ACC112 (cell line): ENCODE results near the gene HRH1.

Experiments used
- H2AFZ ChIP-seq: fragments of 200-600 bp; sonication (generic); one replicate; pipeline ENCODE4 v1.6.0; 2017; ENCODE audit warnings: antibody characterized with exemption, low read length; ENCODE audit not compliant: unreplicated experiment
- H3K27ac ChIP-seq: fragments of 200-600 bp; sonication (generic); 2 replicates; pipeline ENCODE4 v1.5.1; 2014; ENCODE audit warnings: low read depth, mild to moderate bottlenecking, antibody characterized with exemption, low read length, moderate library complexity
- H3K27me3 ChIP-seq: fragments of 200-600 bp; sonication (generic); 2 replicates; pipeline ENCODE4 v1.6.1; 2014; ENCODE audit warnings: mild to moderate bottlenecking, antibody characterized with exemption, low read length, moderate library complexity, mixed read lengths; ENCODE audit not compliant: insufficient read depth
- H3K36me3 ChIP-seq: fragments of 200-600 bp; sonication (generic); 2 replicates; pipeline ENCODE4 v1.6.1; 2016; ENCODE audit warnings: mild to moderate bottlenecking, antibody characterized with exemption, low read length, moderate library complexity, mixed read lengths; ENCODE audit not compliant: insufficient read depth
- H3K4me1 ChIP-seq: fragments of 200-600 bp; sonication (generic); one replicate; pipeline ENCODE4 v1.6.1; 2016; ENCODE audit warnings: low read length, mixed read lengths; ENCODE audit not compliant: insufficient read depth, unreplicated experiment, control insufficient read depth
- H3K4me3 ChIP-seq: fragments of 200-600 bp; sonication (generic); 2 replicates; pipeline ENCODE4 v1.5.1; 2014; ENCODE audit warnings: mild to moderate bottlenecking, low read depth, low read length
- H3K79me2 ChIP-seq: fragments of 200-600 bp; sonication (generic); one replicate; pipeline ENCODE4 v1.6.0; 2016; ENCODE audit warnings: low read length; ENCODE audit not compliant: control insufficient read depth, unreplicated experiment, insufficient read depth

The HRH1 gene

DNA sequence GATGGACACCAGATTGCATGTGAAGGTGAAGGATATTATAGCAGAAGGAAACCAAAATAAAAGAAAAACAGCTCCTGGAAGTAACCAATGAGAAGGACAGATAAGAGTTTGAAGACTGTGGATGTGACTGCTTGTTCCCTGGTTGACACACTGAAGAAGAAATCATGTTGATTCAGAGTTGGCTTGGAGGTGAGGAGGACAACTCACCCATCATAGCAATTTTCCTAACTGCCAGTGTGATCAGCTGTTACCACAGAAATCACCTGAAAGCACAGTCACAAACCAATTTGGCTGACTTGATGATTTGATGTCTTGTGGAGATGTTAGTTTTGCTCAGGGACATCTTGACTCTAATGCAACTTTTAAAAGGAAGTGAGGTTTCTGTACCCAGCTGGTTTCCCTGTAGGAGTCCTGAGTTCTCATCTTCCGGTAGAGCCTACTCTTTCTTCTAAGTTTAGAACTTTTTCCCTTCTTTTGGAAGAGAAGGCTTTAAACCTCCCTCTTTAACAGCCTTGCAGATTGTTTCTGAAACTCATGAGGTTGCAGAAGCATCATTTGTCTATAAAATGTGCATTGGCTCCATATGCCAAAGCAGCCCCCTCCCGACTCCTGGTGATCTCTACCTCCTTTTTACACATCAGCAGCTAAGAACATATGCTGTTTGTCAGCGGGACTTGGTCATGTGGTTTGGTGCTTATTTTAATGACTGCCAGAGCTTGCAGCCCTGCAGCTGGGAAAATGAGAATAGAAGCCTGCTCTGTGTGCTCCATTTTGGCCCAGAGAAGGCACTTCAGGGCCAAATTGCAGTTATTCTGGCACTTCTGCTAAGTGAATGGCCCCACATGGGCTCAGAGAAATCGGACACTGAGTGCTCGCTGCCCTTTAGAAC, 128.2 kb downstream of the HRH1 start:
- H3K36me3 ChIP-seq = peaks cover 14% of the 10 kb centered on the region
- no peak overlapping the region for H3K27ac ChIP-seq
- H3K4me3 ChIP-seq = no peak overlapping the region
- H3K79me2 ChIP-seq = peaks cover 53% of the 10 kb centered on the region
- no peak overlapping the region for H2AFZ ChIP-seq
- peaks cover 28% of the 10 kb centered on the region for H3K4me1 ChIP-seq
- H3K27me3 ChIP-seq = no peaks in the 10 kb centered on the region

DNA sequence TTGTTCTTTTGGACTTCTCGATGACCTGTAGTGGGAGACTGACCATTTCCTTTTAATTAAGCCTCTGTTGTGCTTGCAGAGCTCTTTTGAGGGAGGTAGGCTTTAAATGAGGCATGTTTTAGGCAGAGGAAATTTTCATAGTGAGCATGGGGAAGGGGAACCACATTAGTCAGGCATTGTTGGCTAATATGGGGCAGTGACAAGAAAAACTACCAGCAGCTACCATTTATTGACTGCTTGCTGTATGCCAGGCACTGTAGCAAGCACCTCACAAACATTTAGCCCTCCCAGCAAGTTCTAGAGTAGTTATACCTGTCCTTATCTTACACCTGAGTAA, 128.8 kb downstream of the HRH1 start:
- peaks cover 14% of the 10 kb centered on the region for H3K36me3 ChIP-seq
- peaks cover 53% of the 10 kb centered on the region for H3K79me2 ChIP-seq
- no peak overlapping the region for H2AFZ ChIP-seq
- H3K27ac ChIP-seq = no peak overlapping the region
- no peaks in the 10 kb centered on the region for H3K27me3 ChIP-seq
- no peak overlapping the region for H3K4me3 ChIP-seq
- H3K4me1 ChIP-seq = peaks cover 34% of the 10 kb centered on the region

DNA sequence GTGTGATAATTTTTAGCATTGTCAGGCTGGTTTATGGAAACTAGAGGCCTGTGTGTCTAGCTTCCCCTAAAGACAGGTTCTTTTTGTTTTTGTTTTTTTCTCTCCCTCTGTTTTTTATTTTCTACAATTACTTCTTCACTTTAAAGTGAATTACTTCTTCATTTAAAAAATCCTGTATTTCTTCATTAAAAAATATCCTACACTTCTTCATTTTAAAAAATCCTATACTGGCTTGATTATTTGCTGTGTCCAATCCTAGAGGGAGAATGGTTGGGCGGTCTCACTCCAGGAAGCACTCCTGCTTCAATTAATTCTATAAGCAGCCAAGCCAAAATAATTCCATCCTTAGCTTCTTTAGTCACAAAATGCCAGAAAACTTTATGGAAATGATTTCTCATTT, 129.7 kb downstream of the HRH1 start:
- Histone ChIP-seq H3K27me3 (no peaks in the 10 kb centered on the region), H3K4me3 (no peak overlapping the region), H2AFZ (no peak overlapping the region), H3K4me1 (peaks cover 35% of the 10 kb centered on the region), H3K79me2 (peaks cover 53% of the 10 kb centered on the region), H3K36me3 (peaks cover 14% of the 10 kb centered on the region), H3K27ac (no peak overlapping the region)

DNA sequence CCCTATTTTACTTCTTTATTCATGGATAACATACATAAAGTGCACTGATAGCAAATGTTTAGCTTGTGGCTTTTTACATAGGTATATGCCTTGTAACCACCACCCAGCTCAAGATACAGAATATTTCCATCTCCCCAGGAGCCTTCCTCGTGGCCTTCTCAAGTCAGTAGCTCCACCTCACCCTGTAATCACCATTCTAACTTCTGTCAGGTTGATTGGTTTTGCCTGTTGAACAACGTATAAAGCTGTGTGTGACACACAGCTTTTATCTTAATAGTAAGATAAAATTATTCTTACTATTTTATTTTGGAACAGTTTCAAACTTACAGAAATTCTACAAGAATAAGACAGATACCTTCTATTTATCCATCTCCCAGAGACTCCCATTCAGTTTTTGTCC, 131.2 kb downstream of the HRH1 start:
- Histone ChIP-seq H3K4me1 (peaks cover 38% of the 10 kb centered on the region), H3K4me3 (no peak overlapping the region), H3K79me2 (peaks cover 42% of the 10 kb centered on the region)

DNA sequence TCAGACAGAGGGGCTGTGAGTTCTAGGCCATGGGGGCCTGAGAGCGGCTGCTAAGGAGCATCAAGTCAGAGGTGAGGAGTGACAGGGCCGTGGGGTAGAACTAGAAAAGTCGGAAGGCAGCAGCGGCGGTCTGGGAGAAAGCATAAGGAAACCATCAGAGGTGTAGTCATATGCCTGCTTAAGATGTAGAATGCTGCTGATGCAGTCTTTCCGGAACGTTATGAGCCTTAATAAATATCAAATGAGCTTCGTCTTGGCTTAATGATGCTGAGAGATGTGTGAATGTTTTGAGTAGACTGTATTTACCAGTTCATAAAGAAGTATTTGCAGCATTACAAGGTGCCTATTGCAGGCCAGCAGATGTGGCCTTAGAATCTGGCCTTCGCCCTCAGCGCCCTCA, 133.1 kb downstream of the HRH1 start:
- peak overlapping the region; percentile 96 for H3K27ac ChIP-seq

More for the DNA sequence above, 131.2 kb downstream of the HRH1 start:
- H3K27ac ChIP-seq = peak overlapping the region; percentile 22; the same call in 1 of the 2 replicates
- peaks cover 11% of the 10 kb centered on the region; the same call in 1 of the 2 replicates for H3K36me3 ChIP-seq
- no peak overlapping the region for H2AFZ ChIP-seq
- no peaks in the 10 kb centered on the region for H3K27me3 ChIP-seq

DNA sequence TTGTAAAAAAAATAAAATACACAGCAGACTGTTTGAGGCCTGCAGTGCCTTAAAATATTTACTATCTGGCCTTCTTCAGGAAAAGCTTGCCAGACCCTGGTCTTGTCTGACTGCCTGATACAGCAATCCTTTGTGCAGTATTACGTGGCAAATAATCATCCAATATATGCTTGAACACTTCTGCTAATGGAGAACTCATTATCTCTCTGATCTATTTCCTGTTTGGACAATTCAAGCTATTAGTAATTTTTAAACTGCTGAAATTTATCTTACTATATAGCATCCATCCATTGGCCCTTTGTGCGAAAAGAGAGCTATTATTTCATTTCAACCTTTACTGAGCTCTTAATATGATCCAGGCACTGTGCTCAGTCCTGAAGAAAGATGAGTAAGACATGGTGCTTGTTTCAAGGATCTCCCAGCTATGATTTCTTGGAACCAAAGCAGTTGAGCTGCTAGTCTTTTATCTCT, 133.8 kb downstream of the HRH1 start:
- Histone ChIP-seq H3K79me2 (peaks cover 38% of the 10 kb centered on the region), H3K27ac (peak overlapping the region; percentile 96), H3K4me1 (peaks cover 54% of the 10 kb centered on the region), H2AFZ (no peak overlapping the region), H3K36me3 (peaks cover 6% of the 10 kb centered on the region; the same call in 1 of the 2 replicates), H3K27me3 (no peaks in the 10 kb centered on the region), H3K4me3 (peak overlapping the region; percentile 27)

More for the DNA sequence above, 133.1 kb downstream of the HRH1 start:
- H3K79me2 ChIP-seq = peaks cover 37% of the 10 kb centered on the region
- peaks cover 6% of the 10 kb centered on the region; the same call in 1 of the 2 replicates for H3K36me3 ChIP-seq
- H3K4me1 ChIP-seq = peaks cover 54% of the 10 kb centered on the region
- no peak overlapping the region for H2AFZ ChIP-seq
- no peaks in the 10 kb centered on the region for H3K27me3 ChIP-seq
- peak overlapping the region; percentile 27 for H3K4me3 ChIP-seq

DNA sequence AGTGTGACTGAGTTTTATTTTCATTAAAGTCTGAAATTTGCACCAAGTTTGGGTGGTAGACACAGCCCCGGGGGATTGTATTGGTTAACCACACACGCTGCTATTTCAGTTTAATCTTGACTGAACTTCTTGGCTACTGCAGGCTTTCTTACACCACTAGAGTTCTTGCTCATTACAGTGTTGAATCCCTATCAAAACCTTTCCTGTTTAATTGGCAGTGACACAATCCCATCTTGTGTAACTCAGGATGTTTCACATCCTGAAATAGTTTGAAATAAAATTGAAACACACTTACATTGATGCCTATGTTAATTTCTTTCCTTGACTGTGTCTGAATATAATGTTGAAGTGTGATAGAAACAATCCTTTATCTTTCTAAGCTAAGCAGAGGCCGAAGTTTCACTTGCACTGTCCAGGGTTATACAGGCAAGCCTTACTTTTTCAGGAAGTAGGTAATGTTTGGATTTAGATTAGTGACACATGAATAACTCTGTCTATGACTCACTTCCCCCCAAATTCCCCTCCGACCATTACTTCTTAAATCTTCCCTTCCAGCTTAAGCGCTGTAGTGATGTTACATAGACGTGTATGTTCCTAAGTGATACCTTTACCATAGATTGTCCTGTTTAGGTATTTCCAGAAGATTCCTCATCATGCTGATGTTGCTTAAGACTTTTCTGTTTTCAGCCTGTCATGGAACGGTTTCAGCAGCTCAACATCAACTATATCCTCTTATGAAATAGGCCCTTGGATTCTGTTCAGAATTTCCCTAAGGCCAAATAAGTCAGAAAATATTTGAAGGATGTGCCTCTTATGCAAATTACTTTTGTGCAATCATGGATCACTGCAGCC, 134.7 kb downstream of the HRH1 start:
- Histone ChIP-seq H3K36me3 (peaks cover 3% of the 10 kb centered on the region; the same call in 1 of the 2 replicates), H3K4me1 (peaks cover 54% of the 10 kb centered on the region), H2AFZ (no peak overlapping the region), H3K27me3 (no peaks in the 10 kb centered on the region), H3K4me3 (peak overlapping the region; percentile 64), H3K79me2 (peaks cover 33% of the 10 kb centered on the region), H3K27ac (peak overlapping the region; percentile 96)

DNA sequence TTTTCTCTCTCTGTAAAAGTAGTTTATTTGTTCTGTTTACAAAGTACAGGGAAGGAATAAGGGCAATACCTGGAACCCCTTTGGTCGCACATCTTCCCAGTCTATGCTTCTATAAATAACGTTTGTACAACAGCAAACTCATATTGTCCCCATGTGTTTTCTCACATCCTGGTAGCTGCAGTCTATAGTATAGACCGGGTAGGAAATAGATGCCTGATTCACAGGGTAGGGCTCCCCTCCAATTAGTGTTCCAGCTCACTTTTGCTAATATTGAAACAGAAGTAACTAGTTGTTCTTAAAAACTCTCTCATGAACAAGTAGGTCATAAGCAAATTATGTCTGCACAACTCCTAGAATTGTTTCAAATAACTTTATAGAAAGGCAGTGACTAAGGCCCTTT, 135.6 kb downstream of the HRH1 start:
- Histone ChIP-seq H3K27ac (peak overlapping the region; percentile 96), H3K4me1 (peaks cover 54% of the 10 kb centered on the region), H3K79me2 (peaks cover 33% of the 10 kb centered on the region), H3K27me3 (no peaks in the 10 kb centered on the region), H2AFZ (no peak overlapping the region), H3K36me3 (peaks cover 3% of the 10 kb centered on the region; the same call in 1 of the 2 replicates), H3K4me3 (peak overlapping the region; percentile 64; the same call in 1 of the 2 replicates)

DNA sequence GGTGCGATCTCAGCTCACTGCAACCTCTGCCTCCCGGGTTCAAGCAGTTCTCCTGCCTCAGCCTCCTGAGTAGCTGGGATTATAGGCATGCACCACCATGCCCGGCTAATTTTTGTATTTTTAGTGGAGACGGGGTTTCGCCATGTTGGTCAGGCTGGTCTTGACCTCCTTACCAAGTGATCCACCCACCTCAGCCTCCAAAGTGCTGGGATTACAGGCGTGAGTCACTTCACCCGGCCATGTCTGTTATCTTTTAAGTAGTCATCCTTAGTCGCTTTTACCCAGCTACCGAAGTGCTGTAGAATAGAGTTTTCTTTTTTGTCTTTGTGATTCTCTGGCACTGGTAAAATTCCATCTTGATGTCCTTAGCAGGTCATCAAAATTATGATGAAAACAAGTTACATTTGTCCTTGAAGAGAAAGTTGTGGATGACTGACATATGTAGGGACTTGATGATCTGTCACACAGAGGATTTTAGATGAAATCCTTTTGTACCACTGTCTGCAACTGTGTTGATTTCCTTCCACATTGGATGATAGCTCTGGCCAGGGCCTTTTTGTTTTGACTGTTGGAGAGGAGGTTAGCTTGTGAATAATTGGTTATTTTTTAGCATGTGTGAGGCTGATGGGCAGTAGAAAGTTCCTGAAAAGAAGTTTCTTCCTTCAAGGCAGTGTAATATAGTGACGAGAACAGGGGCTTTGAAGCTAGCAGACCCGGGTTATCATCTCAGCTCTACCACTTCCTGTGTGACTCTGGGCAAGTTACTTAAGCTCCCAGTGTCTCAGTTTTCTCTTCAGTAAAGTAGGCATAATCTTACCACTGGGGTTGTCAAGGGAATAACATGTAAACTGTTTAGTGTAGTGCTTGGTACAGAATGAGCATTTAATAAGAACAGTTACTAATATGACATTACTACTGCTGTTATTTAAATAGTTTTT, 136.7 kb downstream of the HRH1 start:
- Histone ChIP-seq H3K27ac (peak overlapping the region; percentile 96), H3K27me3 (no peaks in the 10 kb centered on the region), H2AFZ (peak overlapping the region; percentile 9), H3K79me2 (peaks cover 26% of the 10 kb centered on the region), H3K36me3 (0 out of 2 replicates have a peak, but pooled peaks cover under 1% of the 10 kb centered on the region), H3K4me1 (peaks cover 51% of the 10 kb centered on the region), H3K4me3 (peak overlapping the region; percentile 49; the same call in 1 of the 2 replicates)
